ENCODE data around the gene MTR. TPM values are rescaled to one million over a fixed set of nuclear protein-coding genes. Genes with fewer than 3 reads are reported as not detected.

Gene MTR
- total and polyA plus RNA-seq, 2 experiments from 2014 or later, result 17.2 to 25.9 TPM

GRCh38 chr1:236922190-236922589, 127.1 kb downstream of the MTR start:
- no peak overlapping the region for H3K9ac ChIP-seq
- H3K27ac ChIP-seq, result no peak overlapping the region
- TF ChIP-seq EZH2 (IDR thresholded peaks at IDR 0.05; ENCODE audit: insufficient read depth, poor library complexity, severe bottlenecking) (no peak), EZH2phosphoT487 (IDR thresholded peaks at IDR 0.05; ENCODE audit: insufficient read depth, low read depth) (no peak)
- no peaks in the 10 kb centered on the region for H4K20me1 ChIP-seq (ENCODE audit: insufficient read depth)
- H3K4me2 ChIP-seq (ENCODE audit: unreplicated experiment), result no peak overlapping the region
- no peak overlapping the region for H2AFZ ChIP-seq
- H3K27me3 ChIP-seq (replicated peaks; ENCODE audit: insufficient read depth), result no peaks in the 10 kb centered on the region
- peaks cover 2% of the 10 kb centered on the region for H3K9me3 ChIP-seq (ENCODE audit: low read depth)
- DNase-seq, result no peak
- H3K4me3 ChIP-seq, result no peak overlapping the region
- no peaks in the 10 kb centered on the region for H3K4me1 ChIP-seq (ENCODE audit: insufficient read depth)
- in situ Hi-C loops (cut with MboI), result no loop called here
- WGBS, 2 experiments (ENCODE audit: low coverage in 1 of 2, low lambda C conversion rate in 2 of 2, missing lambda C conversion rate in 2 of 2), result 29 to 47% methylated on average over 2 of the region's 2 CpGs
- no peaks in the 10 kb centered on the region for H3K79me2 ChIP-seq (ENCODE audit: insufficient read depth)
- H3F3A ChIP-seq (ENCODE audit: insufficient read depth), result no peaks in the 10 kb centered on the region
- H3K9me2 ChIP-seq (ENCODE audit: insufficient read depth), result no peaks in the 10 kb centered on the region
- no peaks in the 10 kb centered on the region for H3K36me3 ChIP-seq (ENCODE audit: low read depth)

GRCh38 chr1:236925386-236925785, 130.3 kb downstream of the MTR start:
- TF ChIP-seq EZH2phosphoT487 (IDR thresholded peaks at IDR 0.05; ENCODE audit: insufficient read depth, low read depth), result no peak
- TF ChIP-seq EZH2 (IDR thresholded peaks at IDR 0.05; ENCODE audit: insufficient read depth, poor library complexity, severe bottlenecking), result no peak
- Histone ChIP-seq H3K27ac (no peak overlapping the region), H3F3A (ENCODE audit: insufficient read depth) (no peaks in the 10 kb centered on the region), H3K4me3 (no peak overlapping the region), H3K4me1 (ENCODE audit: insufficient read depth) (no peaks in the 10 kb centered on the region), H2AFZ (no peak overlapping the region), H3K4me2 (ENCODE audit: unreplicated experiment) (no peak overlapping the region), H3K36me3 (ENCODE audit: low read depth) (no peaks in the 10 kb centered on the region), H3K27me3 (replicated peaks; ENCODE audit: insufficient read depth) (no peaks in the 10 kb centered on the region), H4K20me1 (ENCODE audit: insufficient read depth) (no peaks in the 10 kb centered on the region), H3K79me2 (ENCODE audit: insufficient read depth) (no peaks in the 10 kb centered on the region), H3K9ac (no peak overlapping the region), H3K9me3 (ENCODE audit: low read depth) (no peaks in the 10 kb centered on the region), H3K9me2 (ENCODE audit: insufficient read depth) (no peaks in the 10 kb centered on the region)
- in situ Hi-C loops (cut with MboI), result no loop called here
- WGBS, 2 experiments (ENCODE audit: low coverage in 1 of 2, low lambda C conversion rate in 2 of 2, missing lambda C conversion rate in 2 of 2), result 0 to 2% methylated on average over 4 of the region's 4 CpGs
- DNase-seq, result no peak

- Histone ChIP-seq H3K9me2 (ENCODE audit: insufficient read depth) (no peaks in the 10 kb centered on the region), H3K9me3 (ENCODE audit: low read depth) (no peaks in the 10 kb centered on the region), H3K4me1 (ENCODE audit: insufficient read depth) (no peaks in the 10 kb centered on the region), H3K79me2 (ENCODE audit: insufficient read depth) (no peaks in the 10 kb centered on the region), H4K20me1 (ENCODE audit: insufficient read depth) (no peaks in the 10 kb centered on the region), H3K4me3 (no peak overlapping the region), H3K4me2 (ENCODE audit: unreplicated experiment) (no peak overlapping the region), H3K36me3 (ENCODE audit: low read depth) (no peaks in the 10 kb centered on the region), H3K27ac (no peak overlapping the region), H2AFZ (no peak overlapping the region), H3K27me3 (replicated peaks; ENCODE audit: insufficient read depth) (no peaks in the 10 kb centered on the region), H3K9ac (no peak overlapping the region), H3F3A (ENCODE audit: insufficient read depth) (no peaks in the 10 kb centered on the region)
- TF ChIP-seq EZH2 (IDR thresholded peaks at IDR 0.05; ENCODE audit: insufficient read depth, poor library complexity, severe bottlenecking), result no peak
- in situ Hi-C loops (cut with MboI), result no loop called here
- DNase-seq, result no peak
- 14 to 28% methylated on average over 4 of the region's 4 CpGs for WGBS, 2 experiments (ENCODE audit: low coverage in 1 of 2, low lambda C conversion rate in 2 of 2, missing lambda C conversion rate in 2 of 2)
Measured at GRCh38 chr1:236930503-236930902, 135.4 kb downstream of the MTR start.

- Histone ChIP-seq H3K4me2 (ENCODE audit: unreplicated experiment) (no peak overlapping the region), H3K9ac (no peak overlapping the region), H3K4me1 (ENCODE audit: insufficient read depth) (no peaks in the 10 kb centered on the region), H3K27me3 (replicated peaks; ENCODE audit: insufficient read depth) (no peaks in the 10 kb centered on the region), H3K79me2 (ENCODE audit: insufficient read depth) (no peaks in the 10 kb centered on the region), H3K9me2 (ENCODE audit: insufficient read depth) (no peaks in the 10 kb centered on the region), H2AFZ (no peak overlapping the region), H3F3A (ENCODE audit: insufficient read depth) (no peaks in the 10 kb centered on the region), H3K36me3 (ENCODE audit: low read depth) (no peaks in the 10 kb centered on the region), H4K20me1 (ENCODE audit: insufficient read depth) (no peaks in the 10 kb centered on the region), H3K9me3 (ENCODE audit: low read depth) (no peaks in the 10 kb centered on the region), H3K27ac (no peak overlapping the region), H3K4me3 (no peak overlapping the region)
- in situ Hi-C loops (cut with MboI), result no loop called here
- TF ChIP-seq EZH2 (IDR thresholded peaks at IDR 0.05; ENCODE audit: insufficient read depth, poor library complexity, severe bottlenecking) (no peak), EZH2phosphoT487 (IDR thresholded peaks at IDR 0.05; ENCODE audit: insufficient read depth, low read depth) (no peak)
- 13 to 21% methylated on average over 5 of the region's 5 CpGs for WGBS, 2 experiments (ENCODE audit: low coverage in 1 of 2, low lambda C conversion rate in 2 of 2, missing lambda C conversion rate in 2 of 2)
- DNase-seq, result no peak
Measured at GRCh38 chr1:236938760-236939159, 143.7 kb downstream of the MTR start.

- H3K27ac ChIP-seq, result no peak overlapping the region
- H3K79me2 ChIP-seq (ENCODE audit: insufficient read depth), result no peaks in the 10 kb centered on the region
- H4K20me1 ChIP-seq (ENCODE audit: insufficient read depth), result no peaks in the 10 kb centered on the region
- no peak overlapping the region for H2AFZ ChIP-seq
- no peak for DNase-seq
- no peaks in the 10 kb centered on the region for H3F3A ChIP-seq (ENCODE audit: insufficient read depth)
- in situ Hi-C loops (cut with MboI), result no loop called here
- H3K36me3 ChIP-seq (ENCODE audit: low read depth), result no peaks in the 10 kb centered on the region
- H3K4me2 ChIP-seq (ENCODE audit: unreplicated experiment), result no peak overlapping the region
- H3K9me2 ChIP-seq (ENCODE audit: insufficient read depth), result no peaks in the 10 kb centered on the region
- no peaks in the 10 kb centered on the region for H3K9me3 ChIP-seq (ENCODE audit: low read depth)
- TF ChIP-seq EZH2 (IDR thresholded peaks at IDR 0.05; ENCODE audit: insufficient read depth, poor library complexity, severe bottlenecking), result no peak
- no peak for TF ChIP-seq EZH2phosphoT487 (IDR thresholded peaks at IDR 0.05; ENCODE audit: insufficient read depth, low read depth)
- no peak overlapping the region for H3K4me3 ChIP-seq
- no peak overlapping the region for H3K9ac ChIP-seq
- no peaks in the 10 kb centered on the region for H3K4me1 ChIP-seq (ENCODE audit: insufficient read depth)
- no peaks in the 10 kb centered on the region for H3K27me3 ChIP-seq (replicated peaks; ENCODE audit: insufficient read depth)
Measured at GRCh38 chr1:236942431-236942830, 147.3 kb downstream of the MTR start.
